NCI-H2227 treated with DMSO at 0.1 percent for 48 hours (cell line): Measurements from ENCODE around the gene AVPR2.

Experiments used
- DNase-seq: peaks from one replicate; lab custom pipeline; 2025; lab: John Stamatoyannopoulos, UW

AVPR2 gene

GRCh38 chrX:153885968-153886903 lies 18.2 kb upstream of the AVPR2 start, which contains the start of gene L1CAM:
L1CAM (minus strand) TSS chrX:153886173; CDS start chrX:153875836, 10,337 bp downstream.
- DNase-seq = peak; percentile 29

GRCh38 chrX:153886915-153887314 lies 17.6 kb upstream of the AVPR2 start:
- DNase-seq = no peak

- no peak for DNase-seq
Observed at GRCh38 chrX:153887385-153887784, 17.1 kb upstream of the AVPR2 start.

GRCh38 chrX:153888344-153888743 lies 16.1 kb upstream of the AVPR2 start:
- DNase-seq = no peak

- no peak for DNase-seq
Observed at GRCh38 chrX:153889123-153889522, 15.3 kb upstream of the AVPR2 start.

GRCh38 chrX:153897899-153898298 lies 6.6 kb upstream of the AVPR2 start:
- peak; percentile 11 for DNase-seq

- DNase-seq = peak; percentile 48
Observed at GRCh38 chrX:153900831-153901752, 3.4 kb upstream of the AVPR2 start.

- peak; percentile 8 for DNase-seq
Observed at GRCh38 chrX:153901753-153902140, 2.7 kb upstream of the AVPR2 start.

- no peak for DNase-seq
Observed at GRCh38 chrX:153902385-153902784, 2.1 kb upstream of the AVPR2 start.

- no peak for DNase-seq
Observed at GRCh38 chrX:153903238-153903980, 1.1 kb upstream of the AVPR2 start.

GRCh38 chrX:153905481-153906095 lies 1.1 kb downstream of the AVPR2 start:
- DNase-seq = no peak

GRCh38 chrX:153906126-153906917 lies 1.8 kb downstream of the AVPR2 start:
- no peak for DNase-seq

- DNase-seq = no peak
Observed at GRCh38 chrX:153907456-153907855, 3.0 kb downstream of the AVPR2 start.

- no peak for DNase-seq
Observed at GRCh38 chrX:153908219-153908860, 3.9 kb downstream of the AVPR2 start.

GRCh38 chrX:153909024-153909979 lies 4.8 kb downstream of the AVPR2 start:
- DNase-seq = no peak

- no peak for DNase-seq
Observed at GRCh38 chrX:153909980-153910360, 5.5 kb downstream of the AVPR2 start.

- DNase-seq = no peak
Observed at GRCh38 chrX:153910446-153910845, 6.0 kb downstream of the AVPR2 start.

- DNase-seq = no peak
Observed at GRCh38 chrX:153911798-153912197, 7.3 kb downstream of the AVPR2 start.

GRCh38 chrX:153913211-153913610 lies 8.7 kb downstream of the AVPR2 start:
- no peak for DNase-seq
